Ovary (tissue), 9 donors: Measurements from ENCODE around the gene SERPINA5. TPM values are rescaled to one million over a fixed set of nuclear protein-coding genes. Genes with fewer than 3 reads are reported as not detected.

Source experiments
- DNase-seq, 5 donors: peaks; one replicate each; pipeline ENCODE4 v3.0.0-alpha.2; 2019 to 2020
- H3K27ac ChIP-seq, 2 donors: fragments of 200-600 bp; one replicate each; pipeline versions ENCODE4 v1.5.1 to v1.8.0; 2019 to 2022
- H3K27me3 ChIP-seq: fragments of 200-600 bp; one replicate; pipeline ENCODE4 v1.8.0; 2022
- H3K36me3 ChIP-seq: fragments of 200-600 bp; sonication (generic); one replicate; pipeline ENCODE4 v1.5.1; 2019
- H3K4me1 ChIP-seq: one replicate; pipeline ENCODE4 v1.8.1; 2013; ENCODE audit warnings: mild to moderate bottlenecking, moderate library complexity; ENCODE audit not compliant: insufficient read depth
- H3K4me3 ChIP-seq: fragments of 200-600 bp; sonication (generic); one replicate; pipeline ENCODE4 v1.5.1; 2017
- H3K9me3 ChIP-seq, 2 donors: fragments of 200-600 bp in 1 of 2; sonication (generic) in 1 of 2; one replicate each; pipeline versions ENCODE4 v1.5.1 to v1.8.1; 2013 to 2019; ENCODE audit warnings: mild to moderate bottlenecking in 1 of 2, moderate library complexity in 1 of 2
- EP300 ChIP-seq: sonication (generic); formaldehyde crosslinking; IDR thresholded peaks from one replicate; pipeline ENCODE4 v1.6.1; 2017; ENCODE audit warnings: antibody characterized with exemption
- POLR2A ChIP-seq: fragments of 450-650 bp; IDR thresholded peaks from one replicate; pipeline ENCODE4 v1.6.1; 2017; ENCODE audit warnings: antibody characterized with exemption, mild to moderate bottlenecking, moderate library complexity
- WGBS, 3 donors: extraction: QIAGEN DNeasy Blood & Tissue Kit in 1 of 3; methylation state at CpG; one replicate each; pipeline versions ENCODE4 v1.1.5 to v1.1.7; 2013 to 2017; 5-methylcytosine and 5-hydroxymethylcytosine counted together
- intact Hi-C, 4 donors: fragments of 100-400 bp; cut with DNase I; formaldehyde crosslinking; loops; one replicate each; pipeline versions ENCODE4 v1.11.0 to v1.15.1; 2022 to 2023
- polyA plus RNA-seq, 2 donors: library from polyadenylated mRNA; stranded (reverse); fragments of 200-250 nt in 1 of 2; fragments of 350-450 nt in 1 of 2; fragmentation: Illumina TruSeq in 1 of 2; extraction: RNeasy Lipid Tissue Mini Kit (QIAGEN cat#74804) in 1 of 2; gene quantifications; one replicate each; pipeline ENCODE4 v1.2.3, GENCODE V29; 2013 to 2014
- total RNA-seq, 7 donors: library from RNA; depleted of rRNA in 2 of 7; stranded (reverse); fragments of >200 nt in 2 of 7; fragmentation: NEBNext Ultra II Directional in 3 of 7; extraction: Animal tissue kit (Norgen Biotek cat#: 25700) in 3 of 7; gene quantifications; one replicate each; pipeline versions ENCODE4 v1.1.0 to v1.2.4, GENCODE V29; 2016 to 2023
- TF ChIP-seq, protein P1 (sequence below), 3 donors: fragments of 450-650 bp in 2 of 3; fragments of 200-600 bp in 1 of 3; IDR thresholded peaks; one replicate each; pipeline versions ENCODE4 v1.5.1 to v1.8.0; 2016 to 2022; ENCODE audit warnings: antibody characterized with exemption in 3 of 3, mild to moderate bottlenecking in 1 of 3
- donor health status: DM: no; HTN: no; CAD: no; lungs with moderate emphysema.
- donor health status: DM: no; HTN: no; CAD: no.
- donor health status: Bipolar disorder and iron deficiency.
- donor health status: DM: yes; HTN: yes; CAD: no.
- donor health status: DM: no; HTN: no; CAD: no.
- donor health status: DM: yes; HTN: yes; CAD: no.

SERPINA5 gene
- total and polyA plus RNA-seq, 9 donors: 8.3 to 66.2 (median 23.8) TPM

DNA sequence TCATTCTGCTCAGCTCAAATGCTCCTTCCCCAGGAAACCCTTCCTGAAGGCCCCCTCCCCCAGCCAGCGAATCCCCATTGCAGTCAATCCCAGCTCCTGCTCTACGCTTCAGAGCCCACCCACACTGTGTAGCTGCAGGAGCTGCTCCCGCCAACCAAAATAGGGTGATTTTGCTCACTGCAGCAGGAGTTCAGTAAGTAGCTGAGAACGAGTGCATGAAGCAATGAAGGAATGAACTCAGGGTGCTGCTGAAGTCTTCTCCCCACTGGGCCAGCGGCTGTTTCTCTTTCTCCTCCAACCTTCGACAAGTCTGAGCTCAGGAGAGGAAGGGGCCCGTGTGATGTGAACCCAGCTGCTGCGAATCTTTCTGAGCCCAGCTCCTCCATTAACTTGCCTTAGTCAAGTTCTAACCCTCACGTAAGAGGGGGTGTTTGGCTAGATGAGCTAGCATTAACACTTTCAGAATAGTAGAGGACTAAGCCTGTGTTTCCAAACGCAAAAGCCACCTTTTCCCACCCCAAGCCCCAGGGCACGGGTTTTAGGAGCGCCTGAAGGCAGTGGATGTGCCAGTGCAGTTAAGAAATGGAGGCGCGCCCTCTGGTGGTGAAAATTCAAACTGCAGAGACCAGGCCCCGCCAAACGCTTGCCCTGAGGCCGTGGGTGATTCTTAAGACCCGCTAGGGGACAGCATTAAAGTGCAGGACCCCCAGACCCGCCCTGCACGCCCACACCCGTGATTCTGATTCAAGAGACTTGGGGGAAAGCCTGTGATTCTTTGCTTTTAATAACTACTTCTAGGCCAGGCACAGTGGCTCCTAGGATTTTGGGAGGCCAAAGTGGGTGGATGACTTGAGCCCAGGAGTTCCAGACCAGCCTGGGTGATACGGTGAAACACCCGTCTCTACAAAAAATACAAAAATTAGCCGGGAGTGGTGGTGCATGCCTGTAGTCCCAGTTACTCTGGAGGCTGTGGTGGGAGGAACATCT lies 31.9 kb upstream of the SERPINA5 start:
- Histone ChIP-seq H3K27me3 (no peaks in the 10 kb centered on the region), H3K4me3 (no peak overlapping the region), H3K9me3 (no peaks in the 10 kb centered on the region), H3K27ac (no peak overlapping the region), H3K4me1 (no peaks in the 10 kb centered on the region), H3K36me3 (no peaks in the 10 kb centered on the region)
- peak; percentile 61 to 85 (median 79) for DNase-seq
- TF ChIP-seq POLR2A: no peak
- TF ChIP-seq, protein P1, sequence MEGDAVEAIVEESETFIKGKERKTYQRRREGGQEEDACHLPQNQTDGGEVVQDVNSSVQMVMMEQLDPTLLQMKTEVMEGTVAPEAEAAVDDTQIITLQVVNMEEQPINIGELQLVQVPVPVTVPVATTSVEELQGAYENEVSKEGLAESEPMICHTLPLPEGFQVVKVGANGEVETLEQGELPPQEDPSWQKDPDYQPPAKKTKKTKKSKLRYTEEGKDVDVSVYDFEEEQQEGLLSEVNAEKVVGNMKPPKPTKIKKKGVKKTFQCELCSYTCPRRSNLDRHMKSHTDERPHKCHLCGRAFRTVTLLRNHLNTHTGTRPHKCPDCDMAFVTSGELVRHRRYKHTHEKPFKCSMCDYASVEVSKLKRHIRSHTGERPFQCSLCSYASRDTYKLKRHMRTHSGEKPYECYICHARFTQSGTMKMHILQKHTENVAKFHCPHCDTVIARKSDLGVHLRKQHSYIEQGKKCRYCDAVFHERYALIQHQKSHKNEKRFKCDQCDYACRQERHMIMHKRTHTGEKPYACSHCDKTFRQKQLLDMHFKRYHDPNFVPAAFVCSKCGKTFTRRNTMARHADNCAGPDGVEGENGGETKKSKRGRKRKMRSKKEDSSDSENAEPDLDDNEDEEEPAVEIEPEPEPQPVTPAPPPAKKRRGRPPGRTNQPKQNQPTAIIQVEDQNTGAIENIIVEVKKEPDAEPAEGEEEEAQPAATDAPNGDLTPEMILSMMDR (IDR thresholded peaks at IDR 0.05): peak; percentile 77 to 91 (median 79)
- WGBS, 3 donors: 21 to 28% (median 21%) methylated on average over 24 of the region's 24 CpGs
- intact Hi-C loops: loop anchor here in 1 of 4 donors (10.0 kb wide), 1 partner anchor 136 kb away; no protein-coding TSS in a partner anchor

DNA sequence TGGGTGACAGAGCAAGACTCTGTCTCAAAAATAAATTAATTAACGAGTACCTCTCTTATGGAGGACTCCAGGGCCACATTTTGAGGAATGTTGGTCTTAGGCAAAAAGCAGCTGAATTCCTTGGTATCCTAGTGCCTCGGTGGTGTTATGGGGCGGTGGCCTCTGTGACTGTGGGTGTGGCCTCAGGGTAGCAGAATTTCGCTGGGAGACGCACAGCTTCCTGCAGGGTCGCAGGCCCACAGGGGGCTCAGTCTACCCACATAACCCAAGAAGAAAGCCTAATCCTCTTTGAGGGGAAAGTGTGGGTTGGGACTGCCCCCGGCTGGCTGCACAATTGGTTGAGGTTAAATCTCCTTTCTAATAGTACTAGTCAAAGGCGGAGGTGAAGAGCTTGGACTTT lies 31.2 kb upstream of the SERPINA5 start:
- no peak for DNase-seq
- Histone ChIP-seq H3K4me1 (no peaks in the 10 kb centered on the region), H3K27me3 (no peaks in the 10 kb centered on the region), H3K4me3 (no peak overlapping the region), H3K36me3 (no peaks in the 10 kb centered on the region), H3K27ac (no peak overlapping the region), H3K9me3 (no peaks in the 10 kb centered on the region)
- 74 to 82% (median 76%) methylated on average over 8 of the region's 8 CpGs for WGBS, 3 donors
- no peak for TF ChIP-seq EP300
- TF ChIP-seq POLR2A: no peak
- TF ChIP-seq, protein P1 (IDR thresholded peaks at IDR 0.05): no peak
- intact Hi-C loops: no loop called here

DNA sequence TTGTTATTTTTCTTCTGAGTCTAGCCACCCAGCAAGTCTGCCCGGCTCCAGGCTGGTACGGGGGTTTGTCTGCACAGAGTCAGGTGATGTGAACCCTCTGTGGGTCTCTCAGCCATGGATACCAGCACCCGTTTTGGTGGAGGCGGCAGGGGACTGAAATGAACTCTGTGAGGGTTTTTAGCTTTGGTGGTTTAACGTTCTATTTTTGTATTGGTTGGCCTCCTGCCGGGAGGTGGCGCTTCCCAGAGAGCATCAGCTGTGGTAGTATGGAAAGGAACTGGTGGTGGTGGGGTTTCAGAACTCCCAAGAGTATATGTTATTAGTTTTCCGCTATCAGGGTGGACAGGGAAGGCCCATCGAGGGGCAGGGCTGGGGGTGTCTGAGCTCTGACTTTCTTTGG lies 25.2 kb upstream of the SERPINA5 start:
- intact Hi-C loops: no loop called here
- Histone ChIP-seq H3K4me3 (no peak overlapping the region), H3K27me3 (no peaks in the 10 kb centered on the region), H3K4me1 (no peaks in the 10 kb centered on the region), H3K9me3 (peaks cover 0 to 4% of the 10 kb centered on the region in 2 donors), H3K36me3 (no peaks in the 10 kb centered on the region), H3K27ac (no peak overlapping the region)
- no peak for DNase-seq
- WGBS, 3 donors: 86 to 91% (median 88%) methylated on average over 9 of the region's 9 CpGs
- TF ChIP-seq, protein P1 (IDR thresholded peaks at IDR 0.05): no peak
- TF ChIP-seq POLR2A (no peak), EP300 (no peak)

DNA sequence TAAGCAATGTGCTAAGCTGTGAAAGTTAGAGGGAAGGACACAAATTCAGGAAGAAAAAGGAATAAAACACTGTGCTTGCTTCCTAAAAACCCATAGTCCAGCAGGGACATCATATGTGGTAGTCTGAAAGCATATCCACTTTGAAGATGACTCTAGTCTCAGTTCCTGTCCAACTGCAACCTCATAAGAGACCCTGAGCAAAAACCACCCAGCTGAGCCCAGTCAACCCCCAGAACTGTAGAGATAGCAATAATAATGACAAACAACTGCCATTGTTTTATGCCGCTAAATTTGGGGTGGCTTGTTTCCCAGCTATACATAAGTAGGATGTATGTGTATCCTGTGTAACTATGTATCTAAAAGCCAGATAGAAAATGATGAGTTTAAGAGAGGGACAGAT lies 23.9 kb upstream of the SERPINA5 start:
- Histone ChIP-seq H3K27ac (no peak overlapping the region), H3K36me3 (no peaks in the 10 kb centered on the region), H3K27me3 (no peaks in the 10 kb centered on the region), H3K9me3 (peaks cover 0 to 4% of the 10 kb centered on the region in 2 donors), H3K4me1 (no peaks in the 10 kb centered on the region), H3K4me3 (no peak overlapping the region)
- intact Hi-C loops: no loop called here
- WGBS, 3 donors: 93 to 100% (median 94%) methylated on average over 1 of the region's 1 CpG
- TF ChIP-seq, protein P1 (IDR thresholded peaks at IDR 0.05): no peak
- TF ChIP-seq EP300: no peak
- no peak for DNase-seq
